Heart left ventricle (tissue), 16 donors: ENCODE data around the gene ICE1. TPM values are rescaled to one million over a fixed set of nuclear protein-coding genes. Genes with fewer than 3 reads are reported as not detected.

Experiments
- ATAC-seq, 4 donors: fragments of 200-7000 bp; cut with Tn5 transposase; one replicate each; pipeline ENCODE4 v1.9.1; 2020 to 2022; ENCODE audit warnings: moderate library complexity in 4 of 4, mild to moderate bottlenecking in 3 of 4, moderate number of reproducible peaks in 1 of 4
- DNase-seq, 5 donors: peaks; one replicate each; pipeline ENCODE4 v3.0.0-alpha.2; 2020
- H3K27ac ChIP-seq, 12 donors: fragments of 200-600 bp; sonication (generic) in 4 of 12; one replicate each; pipeline versions ENCODE4 v1.5.0 to v1.8.0; 2016 to 2022; ENCODE audit warnings: mild to moderate bottlenecking in 2 of 12
- H3K27me3 ChIP-seq, 9 donors: fragments of 200-600 bp; sonication (generic) in 2 of 9; one replicate each; pipeline versions ENCODE4 v1.5.1 to v1.8.0; 2016 to 2022; ENCODE audit warnings: mild to moderate bottlenecking in 3 of 9
- H3K36me3 ChIP-seq, 9 donors: fragments of 200-600 bp; sonication (generic) in 2 of 9; one replicate each; pipeline versions ENCODE4 v1.5.0 to v1.8.0; 2018 to 2022; ENCODE audit warnings: mild to moderate bottlenecking in 2 of 9
- H3K4me1 ChIP-seq, 12 donors: fragments of 200-600 bp; sonication (generic) in 4 of 12; one replicate each; pipeline versions ENCODE4 v1.5.0 to v1.8.0; 2016 to 2022; ENCODE audit warnings: mild to moderate bottlenecking in 3 of 12
- H3K4me3 ChIP-seq, 12 donors: fragments of 200-600 bp; sonication (generic) in 4 of 12; one replicate each; pipeline versions ENCODE4 v1.5.0 to v1.8.0; 2017 to 2022; ENCODE audit warnings: mild to moderate bottlenecking in 9 of 12, moderate library complexity in 4 of 12
- H3K9me3 ChIP-seq, 12 donors: fragments of 200-600 bp; sonication (generic) in 4 of 12; one replicate each; pipeline versions ENCODE4 v1.5.0 to v1.8.0; 2016 to 2022; ENCODE audit warnings: mild to moderate bottlenecking in 1 of 12
- POLR2A ChIP-seq, 2 donors: fragments of 450-650 bp; IDR thresholded peaks; one replicate each; pipeline ENCODE4 v1.6.1; 2017; ENCODE audit warnings: antibody characterized with exemption in 2 of 2, mild to moderate bottlenecking in 2 of 2, moderate library complexity in 2 of 2
- WGBS, 4 donors: extraction: QIAGEN DNeasy Blood & Tissue Kit in 2 of 4; methylation state at CpG; one replicate each; pipeline versions ENCODE4 v1.1.5 to v1.1.7; 2013 to 2018; 5-methylcytosine and 5-hydroxymethylcytosine counted together
- intact Hi-C, 10 donors: fragments of 100-400 bp; cut with DNase I; formaldehyde crosslinking; loops; one replicate each; pipeline versions ENCODE4 v1.11.1 to v1.14.2; 2022
- polyA plus RNA-seq, 2 donors: library from polyadenylated mRNA; stranded (reverse); fragments of 200-250 nt; gene quantifications; one replicate each; pipeline ENCODE4 v1.2.3, GENCODE V29; 2013
- total RNA-seq, 9 donors: library from RNA; depleted of rRNA in 2 of 9; stranded (reverse); fragments of >200 nt in 2 of 9; fragmentation: NEBNext Ultra II Directional in 3 of 9; extraction: Animal tissue kit (Norgen Biotek cat#: 25700) in 3 of 9; gene quantifications; one replicate each; pipeline versions ENCODE4 v1.1.0 to v1.2.4, GENCODE V29; 2016 to 2023
- TF ChIP-seq, protein P1 (sequence below), 12 donors: fragments of 200-600 bp; sonication (generic) in 4 of 12; IDR thresholded peaks; one replicate each; pipeline versions ENCODE4 v1.5.0 to v1.8.0; 2018 to 2022; ENCODE audit warnings: antibody characterized with exemption in 12 of 12, mild to moderate bottlenecking in 5 of 12
- donor health status: ischemic (EF 13 %, LVEDD 7.1; RV severe dilation, severe dysfunction).
- donor health status: healthy with polysubstance abuse.
- donor health status: DM: no; HTN: yes; CAD: no.
- donor health status: DM: no; HTN: no; CAD: no.
- donor health status: ischemic (EF 25% LVEDD 6.9; RV normal size, moderate dysfunction).
- donor health status: ischemic (EF 25% LVEDD 5.7; RV mildly dilated, moderate dysfunction).
- donor health status: healthy.
- donor health status: DM: yes; HTN: yes; CAD: no.
- donor health status: ischemic (EF 35%, LVEDD 5.7; RV mildly dilated, moderate dysfunction).
- donor health status: nonischemic (EF 11% LVEDD 7.7; RV severe dilation, severe dysfunction).
- donor health status: DM: yes; HTN: yes; CAD: no.
- donor health status: PGD.
- donor health status: ischemic (EF 29% LVEDD 5.4; RV normal size, mild dysfunction).
- donor health status: nonischemic (EF 23%, LVEDD 6.1; RV moderate dilation, normal function).

The ICE1 gene
- total and polyA plus RNA-seq, 11 donors: 4.8 to 21.4 (median 18.7) TPM

DNA sequence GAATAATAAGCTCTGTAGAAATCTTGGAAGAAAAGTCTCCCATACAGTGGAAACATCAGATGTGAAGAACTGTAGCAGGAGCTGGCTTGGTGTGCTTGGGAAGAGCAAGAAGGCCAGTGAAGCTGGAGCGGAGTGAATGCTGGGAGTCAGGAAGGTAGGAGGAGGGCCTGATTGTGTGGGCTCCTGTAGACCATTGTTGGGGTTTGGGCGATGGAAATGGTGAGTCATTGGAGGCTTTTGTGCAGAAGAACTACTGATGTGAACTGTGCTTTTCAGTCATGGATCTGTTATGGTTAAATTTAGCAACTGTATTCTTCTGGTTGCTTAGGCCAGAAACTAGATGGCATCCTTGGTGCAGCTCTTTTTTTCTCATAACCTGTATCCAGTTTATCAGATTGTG is 2.3 kb downstream of the ICE1 start:
- Histone ChIP-seq H3K9me3 (no peaks in the 10 kb centered on the region), H3K27ac (no peak overlapping the region), H3K36me3 (peaks cover 0 to 7% (median 0%) of the 10 kb centered on the region in 9 donors), H3K27me3 (no peaks in the 10 kb centered on the region), H3K4me1 (peaks cover 7 to 61% (median 40%) of the 10 kb centered on the region in 12 donors), H3K4me3 (peak overlapping the region in 1 of 12 donors; percentile 1)
- TF ChIP-seq, protein P1, sequence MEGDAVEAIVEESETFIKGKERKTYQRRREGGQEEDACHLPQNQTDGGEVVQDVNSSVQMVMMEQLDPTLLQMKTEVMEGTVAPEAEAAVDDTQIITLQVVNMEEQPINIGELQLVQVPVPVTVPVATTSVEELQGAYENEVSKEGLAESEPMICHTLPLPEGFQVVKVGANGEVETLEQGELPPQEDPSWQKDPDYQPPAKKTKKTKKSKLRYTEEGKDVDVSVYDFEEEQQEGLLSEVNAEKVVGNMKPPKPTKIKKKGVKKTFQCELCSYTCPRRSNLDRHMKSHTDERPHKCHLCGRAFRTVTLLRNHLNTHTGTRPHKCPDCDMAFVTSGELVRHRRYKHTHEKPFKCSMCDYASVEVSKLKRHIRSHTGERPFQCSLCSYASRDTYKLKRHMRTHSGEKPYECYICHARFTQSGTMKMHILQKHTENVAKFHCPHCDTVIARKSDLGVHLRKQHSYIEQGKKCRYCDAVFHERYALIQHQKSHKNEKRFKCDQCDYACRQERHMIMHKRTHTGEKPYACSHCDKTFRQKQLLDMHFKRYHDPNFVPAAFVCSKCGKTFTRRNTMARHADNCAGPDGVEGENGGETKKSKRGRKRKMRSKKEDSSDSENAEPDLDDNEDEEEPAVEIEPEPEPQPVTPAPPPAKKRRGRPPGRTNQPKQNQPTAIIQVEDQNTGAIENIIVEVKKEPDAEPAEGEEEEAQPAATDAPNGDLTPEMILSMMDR (IDR thresholded peaks at IDR 0.05): no peak
- no peak for TF ChIP-seq POLR2A (IDR thresholded peaks at IDR 0.05)
- DNase-seq (no peak), ATAC-seq (no peak)
- intact Hi-C loops: loop anchor here in 2 of 10 donors (5.0 kb wide), 2 partner anchors 547 to 953 kb away; partner anchors contain the start of gene MED10 (in 1 of the 2)
- 56 to 78% (median 68%) methylated on average over 2 of the region's 2 CpGs for WGBS, 4 donors

DNA sequence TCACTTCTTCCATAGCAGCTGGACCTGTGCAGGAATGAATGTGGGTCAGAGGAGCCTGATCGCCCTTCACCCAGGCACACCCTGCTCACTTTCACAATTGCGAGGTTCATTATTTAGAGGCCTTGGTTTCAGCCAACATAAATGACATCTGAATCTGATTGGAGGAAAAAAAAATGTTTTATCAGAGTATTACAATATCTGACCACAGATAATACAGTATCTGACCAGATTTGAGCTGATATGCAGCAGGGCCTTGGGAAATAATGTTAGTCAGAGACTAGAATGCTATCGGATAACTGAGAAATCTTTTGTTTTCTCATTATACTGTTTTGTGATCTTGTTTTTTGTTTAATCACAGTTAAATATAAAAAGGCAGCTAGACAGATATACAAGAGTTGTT is 7.7 kb downstream of the ICE1 start:
- intact Hi-C loops: no loop called here
- Histone ChIP-seq H3K36me3 (peaks cover 0 to 7% (median 0%) of the 10 kb centered on the region in 9 donors), H3K9me3 (no peaks in the 10 kb centered on the region), H3K4me1 (peaks cover 1 to 77% (median 51%) of the 10 kb centered on the region in 12 donors), H3K27me3 (no peaks in the 10 kb centered on the region), H3K27ac (no peak overlapping the region), H3K4me3 (no peak overlapping the region)
- 80 to 88% (median 85%) methylated on average over 3 of the region's 3 CpGs for WGBS, 4 donors
- DNase-seq: no peak
- ATAC-seq: no peak
- TF ChIP-seq POLR2A (IDR thresholded peaks at IDR 0.05): no peak
- TF ChIP-seq, protein P1 (IDR thresholded peaks at IDR 0.05): no peak

DNA sequence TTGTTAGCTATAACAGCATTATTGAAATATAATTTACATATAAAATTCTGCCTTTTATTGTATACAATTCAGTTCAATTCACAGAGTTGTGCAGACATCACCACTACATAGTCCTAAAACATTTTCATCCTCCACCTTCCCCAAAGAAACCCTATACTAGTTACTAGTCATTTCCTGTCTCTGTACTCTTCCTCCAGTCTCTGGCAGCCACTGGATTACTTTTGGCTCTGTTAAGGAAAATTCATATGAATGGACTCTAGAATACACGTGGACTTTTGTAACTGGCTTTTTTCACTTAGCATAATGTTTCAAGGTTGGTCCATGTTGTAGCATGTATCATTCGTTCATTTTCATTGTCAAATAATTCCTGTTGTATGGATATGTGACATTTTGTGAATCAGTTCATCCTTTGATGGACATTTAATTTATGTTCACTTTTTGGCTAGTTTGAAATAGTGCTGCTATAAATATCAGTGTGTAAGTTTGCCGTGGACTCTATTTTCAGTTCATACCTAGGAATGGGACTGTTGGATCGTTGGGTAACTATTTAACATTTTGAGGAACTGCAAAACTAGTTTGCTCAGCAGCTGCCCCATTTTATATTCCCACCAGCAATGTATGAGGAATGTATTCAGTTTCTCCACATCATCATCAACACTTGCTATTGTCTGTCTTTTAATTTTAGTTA is 9.7 kb downstream of the ICE1 start:
- H3K27ac ChIP-seq: no peak overlapping the region
- 48 to 51% (median 50%) methylated on average over 4 of the region's 4 CpGs for WGBS, 4 donors

DNA sequence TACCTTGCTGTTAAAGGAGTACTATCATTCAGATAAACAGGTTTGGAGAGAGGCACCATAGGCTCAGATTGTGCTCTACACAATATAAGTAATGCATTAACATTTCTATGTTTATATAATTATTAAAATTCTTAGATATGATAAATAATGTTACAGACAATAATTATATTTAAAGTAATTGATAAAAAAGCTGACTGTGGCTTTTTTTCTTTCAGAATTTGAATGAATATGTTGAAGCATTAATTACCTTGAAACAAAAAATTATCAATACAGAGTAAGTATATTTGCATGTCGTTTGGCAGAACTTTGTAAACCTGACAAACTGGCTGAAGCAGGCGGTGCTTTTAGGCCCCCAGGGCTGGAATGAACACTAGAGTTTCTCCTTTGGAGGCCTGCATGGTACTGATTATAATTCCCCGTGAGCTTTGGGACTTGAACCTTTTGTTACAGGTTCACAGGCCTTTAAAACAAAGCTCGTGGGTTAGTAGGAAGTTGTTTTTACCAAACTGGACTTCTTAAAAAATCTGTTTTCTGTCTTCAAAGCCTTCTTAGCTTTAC is 13.8 kb downstream of the ICE1 start:
- TF ChIP-seq, protein P1 (IDR thresholded peaks at IDR 0.05): no peak
- no peak for TF ChIP-seq POLR2A (IDR thresholded peaks at IDR 0.05)
- 65 to 84% (median 68%) methylated on average over 4 of the region's 4 CpGs for WGBS, 4 donors

More for the DNA sequence above, 9.7 kb downstream of the ICE1 start:
- TF ChIP-seq, protein P1 (IDR thresholded peaks at IDR 0.05): no peak
- no peak for TF ChIP-seq POLR2A (IDR thresholded peaks at IDR 0.05)
- intact Hi-C loops: no loop called here
- peak in 2 of 4 donors; percentile 15 to 44 for ATAC-seq
- H3K9me3 ChIP-seq: no peaks in the 10 kb centered on the region
- H3K4me3 ChIP-seq: no peak overlapping the region
- peaks cover 0 to 68% (median 40%) of the 10 kb centered on the region in 12 donors for H3K4me1 ChIP-seq
- no peak for DNase-seq
- no peaks in the 10 kb centered on the region for H3K27me3 ChIP-seq
- peaks cover 0 to 10% (median 4%) of the 10 kb centered on the region in 9 donors for H3K36me3 ChIP-seq

More for the DNA sequence above, 13.8 kb downstream of the ICE1 start:
- Histone ChIP-seq H3K27me3 (no peaks in the 10 kb centered on the region), H3K36me3 (peaks cover 0 to 51% (median 22%) of the 10 kb centered on the region in 9 donors), H3K4me1 (peaks cover 0 to 37% (median 22%) of the 10 kb centered on the region in 12 donors), H3K9me3 (no peaks in the 10 kb centered on the region), H3K27ac (no peak overlapping the region), H3K4me3 (no peak overlapping the region)
- intact Hi-C loops: no loop called here
- DNase-seq (no peak), ATAC-seq (no peak)
